Kidney epithelial cell (primary cell): ENCODE data around the gene PCDHB11. TPM values are rescaled to one million over a fixed set of nuclear protein-coding genes. Genes with fewer than 3 reads are reported as not detected.
"Not testable (repeated sequence)": the region's sequence is repeated elsewhere in the genome, so short reads cannot be mapped to it uniquely, and the experiment has no call there.

ENCODE experiments used
- DNase-seq: peaks from one replicate; pipeline ENCODE4 v3.0.0-alpha.2; 2010; ENCODE audit warnings: low read depth
- H3K27me3 ChIP-seq: 2 replicates; pipeline ENCODE4 v1.6.0; 2011; ENCODE audit warnings: low read length; ENCODE audit not compliant: control insufficient read depth, insufficient read depth
- H3K36me3 ChIP-seq: 2 replicates; pipeline ENCODE4 v1.5.1; 2011; ENCODE audit warnings: low read length; ENCODE audit not compliant: control insufficient read depth, insufficient read depth
- H3K4me3 ChIP-seq: 2 replicates; pipeline ENCODE4 v1.5.1; 2011; ENCODE audit warnings: low read depth, mild to moderate bottlenecking, control low read depth, low read length
- CTCF ChIP-seq: IDR thresholded peaks from 2 replicates; pipeline ENCODE4 v1.5.1; 2011; ENCODE audit warnings: mild to moderate bottlenecking, moderate library complexity, low read length, control low read depth, inconsistent platforms; ENCODE audit not compliant: insufficient read depth, poor library complexity, severe bottlenecking
- total RNA-seq: library from RNA; depleted of rRNA; stranded (reverse); fragments of >200 nt; gene quantifications from 2 replicates; pipeline ENCODE4 v1.2.3, GENCODE V29; 2015

The PCDHB11 gene
- total RNA-seq, 1 donor from 2014 or later, result 3.1 TPM

DNA sequence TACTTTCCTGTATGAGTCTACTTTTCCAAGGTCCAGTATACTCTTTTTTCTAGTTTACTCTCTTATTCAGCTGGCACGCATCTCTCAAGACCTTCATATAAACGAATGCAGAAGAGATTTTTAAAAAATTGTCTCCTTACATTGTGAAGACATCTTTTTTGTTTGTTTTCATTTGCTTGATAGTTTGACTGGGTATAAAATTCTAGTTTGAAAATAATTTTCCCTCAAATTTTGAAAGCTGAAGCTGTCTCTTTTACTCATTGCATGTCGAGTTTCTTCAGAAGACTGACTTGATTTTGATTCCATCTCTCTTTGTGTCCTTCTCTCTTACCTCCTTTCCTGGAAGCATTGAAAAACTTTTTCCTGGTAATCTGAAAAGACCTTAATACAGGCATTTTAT lies 3.1 kb upstream of the PCDHB11 start:
- TF ChIP-seq CTCF, result no peak
- Histone ChIP-seq H3K36me3 (no peaks in the 10 kb centered on the region), H3K27me3 (no peaks in the 10 kb centered on the region), H3K4me3 (no peak overlapping the region)
- DNase-seq, result no peak

GRCh38 chr5:141201126-141201525 lies 1.7 kb downstream of the PCDHB11 start:
- H3K27me3 ChIP-seq, H3K36me3 ChIP-seq, H3K4me3 ChIP-seq, DNase-seq: not testable (repeated sequence)

DNA sequence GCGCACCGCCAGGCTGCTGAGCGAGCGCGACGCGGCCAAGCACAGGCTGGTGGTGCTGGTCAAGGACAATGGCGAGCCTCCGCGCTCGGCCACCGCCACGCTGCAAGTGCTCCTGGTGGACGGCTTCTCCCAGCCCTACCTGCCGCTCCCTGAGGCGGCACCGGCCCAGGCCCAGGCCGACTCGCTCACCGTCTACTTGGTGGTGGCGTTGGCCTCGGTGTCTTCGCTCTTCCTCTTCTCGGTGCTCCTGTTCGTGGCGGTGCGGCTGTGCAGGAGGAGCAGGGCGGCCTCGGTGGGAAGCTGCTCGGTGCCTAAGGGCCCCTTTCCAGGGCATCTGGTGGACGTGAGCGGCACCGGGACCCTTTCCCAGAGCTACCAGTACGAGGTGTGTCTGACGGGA lies 2.2 kb downstream of the PCDHB11 start:
- DNase-seq, H3K4me3 ChIP-seq, H3K36me3 ChIP-seq, H3K27me3 ChIP-seq: not testable (repeated sequence)

DNA sequence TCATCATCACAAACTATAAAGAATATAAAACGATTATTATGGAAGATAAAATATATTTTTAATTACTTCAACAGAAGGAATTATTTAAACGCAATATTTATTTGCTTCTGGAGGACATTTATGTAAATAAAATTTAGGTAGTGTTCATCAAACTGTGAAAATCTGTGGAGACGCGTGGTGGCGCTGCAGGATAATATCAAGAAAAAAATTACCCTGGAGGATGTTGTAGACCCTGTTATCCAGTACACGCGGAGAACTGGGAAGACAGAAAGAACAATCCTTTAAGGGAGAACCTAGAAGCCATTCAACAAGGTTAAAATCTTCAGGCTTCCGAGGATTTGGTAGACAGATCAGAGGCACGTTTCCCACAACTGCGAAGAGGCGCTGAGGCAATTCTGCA lies 9.1 kb downstream of the PCDHB11 start, which contains the start of gene PCDHB12:
Gene PCDHB12, plus strand, starts transcription at position 242 of the 400 bp plus-strand sequence. CDS start 189 bp downstream, outside the sequence.
- TF ChIP-seq CTCF, result no peak
- Histone ChIP-seq H3K4me3 (no peak within 1 kb of the TSS), H3K36me3 (no peaks in the 10 kb centered on the region), H3K27me3 (no peaks in the 10 kb centered on the region)
- DNase-seq, result no peak

GRCh38 chr5:141210281-141210680 lies 10.9 kb downstream of the PCDHB11 start:
- not testable (repeated sequence) for H3K4me3 ChIP-seq, DNase-seq, H3K27me3 ChIP-seq, H3K36me3 ChIP-seq

GRCh38 chr5:141210849-141211248 lies 11.4 kb downstream of the PCDHB11 start:
- not testable (repeated sequence) for H3K4me3 ChIP-seq, H3K36me3 ChIP-seq, H3K27me3 ChIP-seq, DNase-seq

GRCh38 chr5:141213656-141214339 lies 14.4 kb downstream of the PCDHB11 start, which contains the start of gene PCDHB13:
Gene PCDHB13 (plus strand): TSS chr5:141213919. CDS start chr5:141214124, 205 bp downstream.
- not testable (repeated sequence) for H3K36me3 ChIP-seq, DNase-seq, H3K4me3 ChIP-seq, H3K27me3 ChIP-seq

DNA sequence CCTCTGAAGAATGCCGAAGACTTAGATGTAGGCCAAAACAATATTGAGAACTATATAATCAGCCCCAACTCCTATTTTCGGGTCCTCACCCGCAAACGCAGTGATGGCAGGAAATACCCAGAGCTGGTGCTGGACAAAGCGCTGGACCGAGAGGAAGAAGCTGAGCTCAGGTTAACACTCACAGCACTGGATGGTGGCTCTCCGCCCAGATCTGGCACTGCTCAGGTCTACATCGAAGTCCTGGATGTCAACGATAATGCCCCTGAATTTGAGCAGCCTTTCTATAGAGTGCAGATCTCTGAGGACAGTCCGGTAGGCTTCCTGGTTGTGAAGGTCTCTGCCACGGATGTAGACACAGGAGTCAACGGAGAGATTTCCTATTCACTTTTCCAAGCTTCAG lies 15.2 kb downstream of the PCDHB11 start:
- H3K4me3 ChIP-seq, H3K36me3 ChIP-seq, H3K27me3 ChIP-seq, DNase-seq: not testable (repeated sequence)

DNA sequence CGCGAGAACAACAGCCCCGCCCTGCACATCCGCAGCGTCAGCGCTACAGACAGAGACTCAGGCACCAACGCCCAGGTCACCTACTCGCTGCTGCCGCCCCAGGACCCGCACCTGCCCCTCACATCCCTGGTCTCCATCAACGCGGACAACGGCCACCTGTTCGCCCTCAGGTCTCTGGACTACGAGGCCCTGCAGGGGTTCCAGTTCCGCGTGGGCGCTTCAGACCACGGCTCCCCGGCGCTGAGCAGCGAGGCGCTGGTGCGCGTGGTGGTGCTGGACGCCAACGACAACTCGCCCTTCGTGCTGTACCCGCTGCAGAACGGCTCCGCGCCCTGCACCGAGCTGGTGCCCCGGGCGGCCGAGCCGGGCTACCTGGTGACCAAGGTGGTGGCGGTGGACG lies 16.1 kb downstream of the PCDHB11 start:
- H3K27me3 ChIP-seq, DNase-seq, H3K4me3 ChIP-seq, H3K36me3 ChIP-seq: not testable (repeated sequence)

DNA sequence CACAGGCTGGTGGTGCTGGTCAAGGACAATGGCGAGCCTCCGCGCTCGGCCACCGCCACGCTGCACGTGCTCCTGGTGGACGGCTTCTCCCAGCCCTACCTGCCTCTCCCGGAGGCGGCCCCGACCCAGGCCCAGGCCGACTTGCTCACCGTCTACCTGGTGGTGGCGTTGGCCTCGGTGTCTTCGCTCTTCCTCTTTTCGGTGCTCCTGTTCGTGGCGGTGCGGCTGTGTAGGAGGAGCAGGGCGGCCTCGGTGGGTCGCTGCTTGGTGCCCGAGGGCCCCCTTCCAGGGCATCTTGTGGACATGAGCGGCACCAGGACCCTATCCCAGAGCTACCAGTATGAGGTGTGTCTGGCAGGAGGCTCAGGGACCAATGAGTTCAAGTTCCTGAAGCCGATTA lies 16.6 kb downstream of the PCDHB11 start:
- not testable (repeated sequence) for H3K4me3 ChIP-seq, H3K36me3 ChIP-seq, H3K27me3 ChIP-seq, DNase-seq
